GM13976 (cell line): Measurements from ENCODE around the gene INAFM2.

Experiments
- DNase-seq: peaks from one replicate; pipeline ENCODE4 v3.0.0; 2012; ENCODE audit warnings: low spot score
- in situ Hi-C: fragments of 300-500 bp; cut with MboI; formaldehyde crosslinking; loops from one replicate; pipeline ENCODE4 v1.12.0; 2022; ENCODE audit warnings: low sequenced_read_pairs, mixed read lengths, inconsistent platforms; ENCODE audit not compliant: unreplicated experiment
- TF ChIP-seq, protein P1 (sequence below): IDR thresholded peaks from 2 replicates; pipeline ENCODE4 v1.5.1; 2012; ENCODE audit warnings: borderline replicate concordance, mild to moderate bottlenecking; ENCODE audit not compliant: insufficient read depth; ENCODE audit errors: extremely low read depth, missing control alignments, control extremely low read depth

The INAFM2 gene

DNA sequence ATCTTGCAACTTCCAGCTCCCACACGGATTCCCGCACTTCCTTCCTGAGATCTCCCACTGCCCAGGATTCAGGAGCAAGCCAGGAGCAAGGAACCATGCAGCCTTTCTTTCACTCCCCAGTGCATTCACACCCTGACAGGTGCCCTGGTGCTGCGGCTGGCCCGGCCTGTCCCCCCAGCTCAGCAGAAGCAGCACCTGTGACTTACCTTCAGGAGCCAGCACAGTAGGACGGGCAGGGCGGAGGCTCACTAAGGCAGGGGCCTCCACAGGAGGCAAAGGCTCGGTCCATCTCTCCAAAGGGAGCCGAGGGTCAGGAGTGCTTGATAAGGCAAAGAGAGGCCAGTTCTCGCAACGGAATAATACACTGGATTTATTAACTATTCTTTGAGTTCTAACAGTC is 45.5 kb upstream of the INAFM2 start:
- TF ChIP-seq, protein P1, sequence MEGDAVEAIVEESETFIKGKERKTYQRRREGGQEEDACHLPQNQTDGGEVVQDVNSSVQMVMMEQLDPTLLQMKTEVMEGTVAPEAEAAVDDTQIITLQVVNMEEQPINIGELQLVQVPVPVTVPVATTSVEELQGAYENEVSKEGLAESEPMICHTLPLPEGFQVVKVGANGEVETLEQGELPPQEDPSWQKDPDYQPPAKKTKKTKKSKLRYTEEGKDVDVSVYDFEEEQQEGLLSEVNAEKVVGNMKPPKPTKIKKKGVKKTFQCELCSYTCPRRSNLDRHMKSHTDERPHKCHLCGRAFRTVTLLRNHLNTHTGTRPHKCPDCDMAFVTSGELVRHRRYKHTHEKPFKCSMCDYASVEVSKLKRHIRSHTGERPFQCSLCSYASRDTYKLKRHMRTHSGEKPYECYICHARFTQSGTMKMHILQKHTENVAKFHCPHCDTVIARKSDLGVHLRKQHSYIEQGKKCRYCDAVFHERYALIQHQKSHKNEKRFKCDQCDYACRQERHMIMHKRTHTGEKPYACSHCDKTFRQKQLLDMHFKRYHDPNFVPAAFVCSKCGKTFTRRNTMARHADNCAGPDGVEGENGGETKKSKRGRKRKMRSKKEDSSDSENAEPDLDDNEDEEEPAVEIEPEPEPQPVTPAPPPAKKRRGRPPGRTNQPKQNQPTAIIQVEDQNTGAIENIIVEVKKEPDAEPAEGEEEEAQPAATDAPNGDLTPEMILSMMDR = no peak
- in situ Hi-C loops = no loop called here
- no peak for DNase-seq

DNA sequence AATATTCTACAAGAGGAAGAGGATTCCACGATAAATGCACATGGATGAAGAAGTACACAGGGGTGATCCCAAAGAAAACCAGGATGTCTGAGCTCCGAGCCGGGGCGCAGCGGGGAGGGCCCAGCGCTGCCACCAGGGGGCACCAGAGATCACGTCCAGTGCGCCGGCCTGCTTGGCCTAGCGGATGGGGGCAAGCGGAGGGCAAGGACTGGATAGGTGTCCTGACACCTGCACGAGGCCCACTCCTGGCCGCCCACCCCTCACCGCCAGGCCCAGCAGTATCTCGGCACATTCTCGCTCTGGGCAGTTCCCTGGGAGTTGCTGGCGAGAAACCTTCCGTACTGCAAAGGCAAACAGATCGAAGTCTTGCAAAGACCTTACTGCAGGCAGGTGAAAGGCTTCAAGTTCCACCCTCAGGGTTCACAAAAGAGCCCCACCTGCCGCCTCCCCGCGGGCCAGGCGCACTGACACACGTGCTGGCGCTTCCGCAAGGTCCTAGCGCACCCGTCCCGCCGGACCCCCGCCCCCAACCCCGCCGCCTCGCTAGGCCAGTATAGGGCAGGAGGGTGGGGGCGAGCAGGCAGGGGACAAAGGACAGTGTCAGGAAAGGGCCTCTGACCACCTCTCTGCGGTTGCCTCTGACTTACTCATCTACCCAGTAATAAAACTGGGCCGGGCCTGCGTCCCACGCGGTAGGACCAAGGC is 43.9 kb upstream of the INAFM2 start:
- DNase-seq = peak; percentile 85
- TF ChIP-seq, protein P1 = peak; percentile 98
- in situ Hi-C loops = no loop called here

DNA sequence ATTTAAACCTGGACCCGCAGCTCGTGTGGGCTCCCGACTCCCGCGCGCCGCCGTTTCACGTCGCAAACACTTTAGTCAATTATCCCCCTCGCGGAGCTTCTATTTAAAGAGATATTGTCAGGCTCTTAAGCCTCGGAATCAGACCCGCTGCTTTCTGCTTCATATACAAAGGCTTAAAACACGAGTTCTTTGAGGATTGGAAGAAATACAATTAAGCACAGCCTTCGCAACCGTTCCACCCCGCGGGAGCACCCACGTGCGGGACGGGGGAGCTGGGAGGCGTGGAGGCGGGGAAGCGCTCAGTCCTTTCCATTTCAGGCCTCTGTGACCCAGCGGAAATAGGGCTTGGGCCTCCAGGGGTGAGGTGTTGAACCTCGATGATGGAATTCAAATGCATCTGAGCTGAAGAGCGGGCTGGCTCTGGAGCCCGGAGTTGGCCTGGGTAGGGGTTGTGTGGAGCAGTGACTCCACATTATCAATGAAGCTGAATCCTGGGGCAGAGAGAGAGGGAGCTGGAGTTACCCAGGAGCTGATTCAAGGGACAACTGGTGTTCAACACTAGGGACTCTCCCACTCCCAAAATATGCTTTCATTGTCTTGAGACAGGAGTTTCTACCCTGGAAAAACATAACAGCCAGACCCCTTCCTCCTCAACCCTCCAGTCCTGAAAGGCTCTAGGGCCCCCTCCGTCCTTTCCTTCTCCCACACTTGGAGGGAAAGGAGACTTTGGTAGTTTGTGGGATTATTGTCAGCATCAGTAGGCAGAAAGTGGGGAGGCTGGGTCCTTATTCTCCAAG is 43.0 kb upstream of the INAFM2 start:
- DNase-seq = no peak
- TF ChIP-seq, protein P1 = no peak
- in situ Hi-C loops = no loop called here

DNA sequence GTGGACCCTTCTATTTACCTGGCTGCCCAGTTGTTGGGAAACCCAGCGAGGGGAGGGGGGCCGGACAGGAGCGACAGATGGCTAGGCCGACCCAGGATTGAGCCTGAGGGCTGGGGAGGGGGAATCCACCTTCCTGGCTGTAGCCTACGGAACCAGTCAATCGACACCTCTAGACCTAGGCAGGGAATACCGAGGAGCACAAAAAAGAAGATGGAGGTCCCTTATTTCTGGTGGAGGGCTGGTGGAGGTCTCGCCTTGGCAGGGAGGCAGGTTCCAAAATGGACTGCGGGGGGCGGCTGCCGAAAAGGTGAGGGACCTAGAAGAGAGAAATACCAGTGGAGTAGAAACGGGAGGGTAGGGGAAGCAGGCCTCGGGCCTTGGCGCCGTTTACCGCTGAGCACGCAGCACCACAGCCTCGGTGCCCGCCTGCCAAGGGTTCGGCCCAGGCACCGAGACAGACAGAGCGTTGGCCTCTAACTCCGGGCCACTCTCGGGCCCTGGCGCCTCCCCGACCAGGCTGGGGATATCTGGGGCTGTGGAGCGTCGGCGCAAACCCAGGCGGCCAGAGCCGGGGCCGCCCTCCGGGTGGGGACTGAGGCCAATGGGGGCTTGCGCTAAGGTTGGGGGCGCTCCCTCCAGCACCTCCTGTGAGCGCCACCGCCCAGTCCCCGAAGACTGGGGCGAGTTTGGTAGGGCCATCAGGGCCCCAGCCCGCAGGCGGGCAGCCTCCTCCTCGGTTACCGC is 42.3 kb upstream of the INAFM2 start:
- in situ Hi-C loops = no loop called here
- TF ChIP-seq, protein P1 = no peak
- no peak for DNase-seq

DNA sequence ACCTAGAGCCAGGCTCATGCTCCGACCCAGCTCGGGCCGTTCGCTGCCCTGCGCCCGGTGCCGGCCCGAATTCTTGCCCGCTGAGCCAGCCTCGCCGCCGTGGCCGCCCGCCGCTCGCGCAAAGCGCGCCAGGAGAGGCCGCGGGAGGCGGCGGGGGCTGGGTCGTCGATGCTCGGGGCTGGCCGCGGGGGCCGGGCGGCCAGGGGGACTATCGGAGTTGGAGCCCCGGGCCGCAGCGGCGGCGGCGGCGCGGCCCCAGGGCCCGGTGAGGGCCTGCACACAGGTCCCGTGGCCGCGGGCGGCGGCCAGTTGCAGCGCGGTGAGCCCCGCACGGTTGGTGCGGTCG is 41.7 kb upstream of the INAFM2 start:
- TF ChIP-seq, protein P1 = no peak
- in situ Hi-C loops = no loop called here
- DNase-seq = no peak

DNA sequence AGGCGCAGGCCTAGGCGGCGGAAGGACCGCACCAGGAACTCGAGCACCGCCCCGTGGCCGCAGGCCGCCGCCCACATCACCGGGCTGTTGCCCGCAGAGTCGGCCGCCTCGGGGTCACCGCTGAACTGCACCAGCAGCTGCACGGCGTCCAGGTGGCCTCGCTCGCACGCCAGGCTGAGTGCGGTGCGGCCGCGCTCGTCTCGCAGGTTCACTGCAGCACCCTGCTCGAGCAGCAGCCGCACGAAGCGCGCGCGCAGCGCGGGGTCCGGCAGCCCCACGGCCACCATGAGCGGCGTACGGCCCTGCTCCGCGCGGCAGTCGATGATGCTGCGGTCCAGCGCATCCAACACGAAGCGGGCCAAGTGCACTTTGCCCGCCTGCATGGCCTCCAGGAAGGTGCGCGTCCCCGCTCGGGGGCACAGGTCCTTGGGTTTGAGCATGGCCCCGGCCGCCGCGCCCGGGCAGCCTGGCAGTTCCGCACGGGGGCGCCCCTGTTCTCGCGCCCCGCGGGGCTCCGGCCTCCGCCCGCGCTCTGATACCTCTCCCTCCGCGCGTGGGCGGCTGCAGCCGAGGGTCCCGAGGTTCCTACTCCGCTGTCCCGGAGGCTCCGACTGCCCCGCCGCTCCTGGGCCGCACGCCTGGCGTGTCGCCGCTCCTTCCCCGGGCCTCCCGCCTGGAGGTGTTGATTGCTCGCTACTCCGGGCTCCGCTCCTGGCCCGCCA is 41.2 kb upstream of the INAFM2 start:
- TF ChIP-seq, protein P1 = peak; percentile 66
- in situ Hi-C loops = no loop called here
- DNase-seq = peak; percentile 78
